ENCODE measurements around the gene HOXC9. TPM values are rescaled to one million over a fixed set of nuclear protein-coding genes. Genes with fewer than 3 reads are reported as not detected.

HOXC9 gene
- total RNA-seq, 1 experiment from 2014 or later, result not detected

DNA sequence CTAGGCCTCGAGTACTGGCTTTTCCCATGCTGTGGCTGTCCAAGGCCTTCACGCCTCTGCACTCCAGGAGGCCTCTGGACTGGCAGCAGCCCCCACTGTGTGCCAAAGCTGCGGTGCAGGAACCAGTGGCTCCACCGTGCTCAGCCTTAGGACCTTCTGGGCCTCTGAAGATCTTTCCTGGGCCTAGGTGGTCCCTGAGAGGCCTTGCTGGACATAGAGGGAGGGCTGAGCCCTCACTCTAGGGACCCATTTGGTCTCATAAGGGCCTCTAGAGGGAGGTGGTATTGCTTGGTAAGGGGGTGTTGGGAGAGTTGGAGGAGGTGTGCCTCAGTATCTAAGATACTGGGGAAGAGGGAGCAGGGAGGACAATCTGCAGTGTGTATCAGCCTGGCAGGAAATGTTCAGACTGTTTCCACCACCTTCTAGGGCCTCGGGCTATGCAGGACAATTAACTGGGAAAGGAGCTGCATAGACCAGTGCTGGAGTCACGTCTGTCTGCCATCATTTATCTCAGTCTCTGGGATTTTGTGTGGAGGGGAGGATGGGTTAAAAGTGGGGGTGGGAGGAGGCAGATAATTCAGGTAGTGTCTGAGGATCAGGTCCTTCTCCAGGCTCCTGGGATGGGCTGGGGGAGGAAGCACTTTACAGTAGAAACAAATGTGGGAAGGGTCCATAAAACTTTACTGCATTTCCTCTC, 35.8 kb downstream of the HOXC9 start:
- Mint-ChIP-seq H3K27ac (no peak overlapping the region), H3K9me3 (peaks cover 7 to 11% of the 10 kb centered on the region in 2 experiments; a peak in 3 of 5 replicates), H3K4me1 (peaks cover 7 to 19% of the 10 kb centered on the region in 2 experiments), H3K27me3 (ENCODE audit: low read depth) (peaks cover 99% of the 10 kb centered on the region), H3K4me3 (0 out of 5 replicates have a peak overlapping the region, but pooled peaks of 1 of the 2 experiments have one; percentile 12), H3K36me3 (ENCODE audit: insufficient read depth in 1 of 3, low read depth in 3 of 3) (peaks cover 0 to 6% (median 0%) of the 10 kb centered on the region in 3 experiments; a peak in 2 of 7 replicates)
- Histone ChIP-seq H3K56ac (ENCODE audit: insufficient read length, low read depth, low read length) (no peak overlapping the region), H4K5ac (ENCODE audit: insufficient read length, low read depth, low read length) (no peak overlapping the region), H3T11ph (ENCODE audit: low read length) (no peak overlapping the region), H3K14ac (ENCODE audit: insufficient read depth, low read length) (no peak overlapping the region), H2AFZ (ENCODE audit: low read length) (no peak overlapping the region), H2BK15ac (ENCODE audit: low read depth, low read length) (no peak overlapping the region), H2BK12ac (ENCODE audit: insufficient read length, low read depth, low read length) (no peak overlapping the region), H3K9ac (ENCODE audit: extremely low read depth, insufficient read length, low read length) (no peak overlapping the region), H4K91ac (ENCODE audit: insufficient read length, low read depth, low read length) (no peak overlapping the region), H3K27me3 (ENCODE audit: insufficient read depth, low read length) (peaks cover 99% of the 10 kb centered on the region), H3K23me2 (ENCODE audit: insufficient read length, low read depth, low read length, poor library complexity, severe bottlenecking) (no peaks in the 10 kb centered on the region), H3K79me2 (ENCODE audit: insufficient read depth, low read length) (no peaks in the 10 kb centered on the region), H2BK5ac (ENCODE audit: insufficient read length, low read length) (no peak overlapping the region), H4K20me1 (ENCODE audit: control insufficient read depth, insufficient read depth, insufficient read length) (no peaks in the 10 kb centered on the region), H3K23ac (ENCODE audit: insufficient read length, low read depth, low read length) (no peak overlapping the region), H3K18ac (ENCODE audit: insufficient read length, low read depth, low read length) (no peak overlapping the region), H3K79me1 (ENCODE audit: insufficient read depth, low read depth, low read length, poor library complexity, severe bottlenecking) (no peaks in the 10 kb centered on the region), H2BK20ac (ENCODE audit: low read depth, low read length, poor library complexity, severe bottlenecking) (no peak overlapping the region), H2AK5ac (ENCODE audit: insufficient read length, low read length) (no peak overlapping the region), H4K8ac (replicated peaks; ENCODE audit: insufficient read length, low read depth, low read length) (no peak overlapping the region), H3K4me2 (ENCODE audit: insufficient read depth, insufficient read length, low read length) (no peak overlapping the region), H3K27ac (ENCODE audit: insufficient read length, low read depth, low read length) (no peak overlapping the region), H3K9me3 (ENCODE audit: control insufficient read depth, low read depth, low read length) (no peaks in the 10 kb centered on the region), H2BK120ac (ENCODE audit: low read depth, low read length, poor library complexity, severe bottlenecking) (no peak overlapping the region), H3K4me1 (ENCODE audit: insufficient read depth, low read length) (no peaks in the 10 kb centered on the region), H3K4ac (ENCODE audit: low read depth, low read length) (no peak overlapping the region)
- no peak for DNase-seq
- no CpG with 5 or more reads among the region's 6 CpGs for WGBS (ENCODE audit: extremely low coverage, insufficient read length, low lambda C conversion rate)
- TF ChIP-seq, protein P1, sequence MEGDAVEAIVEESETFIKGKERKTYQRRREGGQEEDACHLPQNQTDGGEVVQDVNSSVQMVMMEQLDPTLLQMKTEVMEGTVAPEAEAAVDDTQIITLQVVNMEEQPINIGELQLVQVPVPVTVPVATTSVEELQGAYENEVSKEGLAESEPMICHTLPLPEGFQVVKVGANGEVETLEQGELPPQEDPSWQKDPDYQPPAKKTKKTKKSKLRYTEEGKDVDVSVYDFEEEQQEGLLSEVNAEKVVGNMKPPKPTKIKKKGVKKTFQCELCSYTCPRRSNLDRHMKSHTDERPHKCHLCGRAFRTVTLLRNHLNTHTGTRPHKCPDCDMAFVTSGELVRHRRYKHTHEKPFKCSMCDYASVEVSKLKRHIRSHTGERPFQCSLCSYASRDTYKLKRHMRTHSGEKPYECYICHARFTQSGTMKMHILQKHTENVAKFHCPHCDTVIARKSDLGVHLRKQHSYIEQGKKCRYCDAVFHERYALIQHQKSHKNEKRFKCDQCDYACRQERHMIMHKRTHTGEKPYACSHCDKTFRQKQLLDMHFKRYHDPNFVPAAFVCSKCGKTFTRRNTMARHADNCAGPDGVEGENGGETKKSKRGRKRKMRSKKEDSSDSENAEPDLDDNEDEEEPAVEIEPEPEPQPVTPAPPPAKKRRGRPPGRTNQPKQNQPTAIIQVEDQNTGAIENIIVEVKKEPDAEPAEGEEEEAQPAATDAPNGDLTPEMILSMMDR (conservative IDR thresholded peaks at IDR 0.05), result no peak
